SK-N-SH (cell line): ENCODE data around the gene PARD3B. TPM values are rescaled to one million over a fixed set of nuclear protein-coding genes. Genes with fewer than 3 reads are reported as not detected.

ENCODE experiments used
- CTCF ChIA-PET: fragments of 300-600, 350-600 bp; formaldehyde crosslinking; extraction: SDS; loops from one replicate; lab custom pipeline; 2021; lab: Yijun Ruan, JAX
- POLR2A ChIA-PET: fragments of 350-600 bp; sonication (Branson Sonifier 250); formaldehyde crosslinking; extraction: SDS; loops from one replicate; lab custom pipeline; 2020; ENCODE audit warnings: antibody characterized with exemption, inconsistent platforms; lab: Yijun Ruan, JAX
- DNase-seq: peaks from one replicate; pipeline ENCODE4 v3.0.0; 2012
- H2AFZ ChIP-seq: fragments of 200-600 bp; sonication (generic); 2 replicates; pipeline ENCODE4 v1.8.1; 2016; ENCODE audit warnings: antibody characterized with exemption, mild to moderate bottlenecking, low read depth
- H3F3A ChIP-seq: fragments of 200-600 bp; sonication (generic); replicated peaks from 2 replicates; pipeline ENCODE3; 2016; ENCODE audit warnings: antibody characterized with exemption, mild to moderate bottlenecking; ENCODE audit not compliant: insufficient read depth
- H3K27ac ChIP-seq, 2 experiments: fragments of 200-500 bp in 1 of 2; fragments of 200-600 bp in 1 of 2; sonication (Bioruptor generic) in 1 of 2; sonication (generic), shearing (Covaris generic) in 1 of 2; 2 replicates each; pipeline versions ENCODE4 v1.5.1 to v1.6.1; 2014 to 2016; ENCODE audit warnings: low read depth in 2 of 2, inconsistent platforms in 1 of 2, low read length in 1 of 2, mild to moderate bottlenecking in 1 of 2, mixed read lengths in 1 of 2
- H3K27me3 ChIP-seq: fragments of 200-600 bp; sonication (generic), shearing (Covaris generic); 2 replicates; pipeline ENCODE4 v1.6.1; 2016; ENCODE audit warnings: mixed run types; ENCODE audit not compliant: insufficient read depth
- H3K36me3 ChIP-seq, 2 experiments: fragments of 200-500 bp in 1 of 2; fragments of 200-600 bp in 1 of 2; sonication (Bioruptor generic) in 1 of 2; sonication (generic) in 1 of 2; replicated peaks in 1 of 2; 2 replicates each; pipeline versions ENCODE3 to v1.5.1; 2014 to 2016; ENCODE audit warnings: low read length in 1 of 2, mild to moderate bottlenecking in 1 of 2; ENCODE audit not compliant: insufficient read depth in 2 of 2, control insufficient read depth in 1 of 2
- H3K4me1 ChIP-seq, 2 experiments: fragments of 200-500 bp in 1 of 2; fragments of 200-600 bp in 1 of 2; sonication (Bioruptor generic) in 1 of 2; sonication (generic), shearing (Covaris generic) in 1 of 2; 2 replicates each; pipeline versions ENCODE4 v1.5.1 to v1.6.1; 2014 to 2016; ENCODE audit warnings: low read depth in 1 of 2, low read length in 1 of 2, mixed run types in 1 of 2; ENCODE audit not compliant: insufficient read depth in 2 of 2, control insufficient read depth in 1 of 2
- H3K4me2 ChIP-seq: fragments of 200-600 bp; sonication (generic), shearing (Covaris generic); 2 replicates; pipeline ENCODE4 v1.6.1; 2017; ENCODE audit warnings: mixed run types
- H3K4me3 ChIP-seq, 2 experiments: fragments of 200-500 bp in 1 of 2; fragments of 200-600 bp in 1 of 2; sonication (Bioruptor generic) in 1 of 2; sonication (generic), shearing (Covaris generic) in 1 of 2; 2 replicates each; pipeline versions ENCODE4 v1.5.1 to v1.8.1; 2014 to 2016; ENCODE audit warnings: low read depth in 2 of 2, inconsistent platforms in 1 of 2, low read length in 1 of 2, mild to moderate bottlenecking in 1 of 2, mixed read lengths in 1 of 2, moderate library complexity in 1 of 2
- H3K79me2 ChIP-seq: fragments of 200-600 bp; sonication (generic); 2 replicates; pipeline ENCODE4 v1.8.1; 2017; ENCODE audit warnings: mild to moderate bottlenecking; ENCODE audit not compliant: insufficient read depth
- H3K9ac ChIP-seq: fragments of 200-600 bp; sonication (generic); 2 replicates; pipeline ENCODE4 v1.6.1; 2017; ENCODE audit warnings: mixed run types
- H3K9me2 ChIP-seq: fragments of 200-600 bp; sonication (generic); 2 replicates; pipeline ENCODE4 v1.6.1; 2017; ENCODE audit warnings: mixed run types
- H3K9me3 ChIP-seq: fragments of 200-600 bp; sonication (generic); 2 replicates; pipeline ENCODE4 v1.6.1; 2017; ENCODE audit warnings: mixed run types, mild to moderate bottlenecking, moderate library complexity
- H4K20me1 ChIP-seq: fragments of 200-600 bp; sonication (generic); 2 replicates; pipeline ENCODE4 v1.6.1; 2017; ENCODE audit warnings: mild to moderate bottlenecking, mixed run types; ENCODE audit not compliant: insufficient read depth
- CHD2 ChIP-seq: fragments of 150-350 bp; IDR thresholded peaks from 2 replicates; pipeline ENCODE4 v1.6.1; 2018; ENCODE audit warnings: low read length; ENCODE audit not compliant: partially characterized antibody
- ELF1 ChIP-seq: IDR thresholded peaks from 2 replicates; pipeline ENCODE4 v1.4.0; 2012
- FOXM1 ChIP-seq: IDR thresholded peaks from 2 replicates; pipeline ENCODE4 v1.4.0; 2012; ENCODE audit warnings: low read depth, mild to moderate bottlenecking
- MXI1 ChIP-seq: IDR thresholded peaks from 2 replicates; pipeline ENCODE4 v1.6.1; 2012; ENCODE audit warnings: mild to moderate bottlenecking, low read depth, low read length, improper control_type of control experiment
- NFIC ChIP-seq: IDR thresholded peaks from 2 replicates; pipeline ENCODE4 v1.4.0; 2012; ENCODE audit warnings: borderline replicate concordance
- SIN3A ChIP-seq: IDR thresholded peaks from 2 replicates; pipeline ENCODE4 v1.6.1; 2012; ENCODE audit warnings: low read depth, mild to moderate bottlenecking, low read length, moderate library complexity, borderline replicate concordance
- SMC3 ChIP-seq: IDR thresholded peaks from 2 replicates; pipeline ENCODE4 v1.6.1; 2012; ENCODE audit warnings: low read depth, low read length, improper control_type of control experiment
- TAF1 ChIP-seq: IDR thresholded peaks from 2 replicates; pipeline ENCODE4 v1.6.1; 2012; ENCODE audit warnings: low read depth, mild to moderate bottlenecking, low read length, moderate library complexity, borderline replicate concordance
- TCF12 ChIP-seq: IDR thresholded peaks from 2 replicates; pipeline ENCODE4 v1.4.0; 2012
- TEAD4 ChIP-seq: IDR thresholded peaks from 2 replicates; pipeline ENCODE4 v1.4.0; 2012; ENCODE audit warnings: mild to moderate bottlenecking, borderline replicate concordance; ENCODE audit not compliant: insufficient read depth
- WGBS: methylation state at CpG from one replicate; pipeline ENCODE4 v1.1.6; 2017; ENCODE audit warnings: low lambda C conversion rate; 5-methylcytosine and 5-hydroxymethylcytosine counted together
- polyA plus RNA-seq, 3 experiments: library from polyadenylated mRNA; depleted of rRNA; stranded (reverse); fragments of >200 nt; gene quantifications; 2 replicates each; pipeline ENCODE4 v1.2.3, GENCODE V29; 2012
- TF ChIP-seq, protein P1 (sequence below): IDR thresholded peaks from 2 replicates; pipeline ENCODE4 v1.4.0; 2012; ENCODE audit warnings: low read depth, borderline replicate concordance
- TF ChIP-seq, protein P2 (sequence below): IDR thresholded peaks from 2 replicates; pipeline ENCODE4; 2012

PARD3B gene
- polyA plus RNA-seq, 1 of the 3 experiments (the other 2 are of a cell fraction): 0.87 TPM

DNA sequence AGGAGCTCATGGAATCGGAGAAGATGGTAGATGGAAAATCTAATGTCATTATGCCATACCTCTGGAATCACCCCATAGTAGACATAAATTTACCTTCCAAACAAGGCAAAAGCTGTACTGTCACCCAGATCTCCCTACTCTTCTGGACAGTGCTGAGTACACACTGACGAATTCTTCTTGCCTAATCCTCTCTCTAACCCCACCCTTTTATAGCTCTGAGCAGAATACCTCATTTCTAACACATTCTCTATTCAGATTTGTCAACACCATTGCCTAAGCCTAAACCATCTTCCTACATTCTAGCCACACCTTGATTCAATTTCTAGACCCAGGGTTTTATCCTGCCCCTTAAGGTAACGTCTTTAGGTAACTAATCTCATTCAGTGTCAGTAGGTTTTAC, 816.0 kb downstream of the PARD3B start:
- Histone ChIP-seq H3K27me3 (no peaks in the 10 kb centered on the region), H3K79me2 (no peaks in the 10 kb centered on the region), H3K4me1 (peaks cover 0 to 13% of the 10 kb centered on the region in 2 experiments; a peak in 1 of 4 replicates), H3K27ac (no peak overlapping the region), H3K4me3 (no peak overlapping the region), H3K9me2 (no peaks in the 10 kb centered on the region), H3K36me3 (no peaks in the 10 kb centered on the region), H3K9me3 (no peaks in the 10 kb centered on the region), H2AFZ (no peak overlapping the region), H3K4me2 (no peak overlapping the region), H3F3A (no peaks in the 10 kb centered on the region), H4K20me1 (no peaks in the 10 kb centered on the region), H3K9ac (no peak overlapping the region)
- WGBS: 80% methylated on average over 3 of the region's 3 CpGs
- POLR2A ChIA-PET: no interaction called here
- DNase-seq: no peak
- CTCF ChIA-PET: interaction anchor here (1.3 to 1.9 kb wide), 4 partner anchors 8 to 311 kb away, joined by 3 to 4 read pairs (median 3); no protein-coding TSS in a partner anchor
- no peak for TF ChIP-seq NFIC

- CTCF ChIA-PET: interaction anchor here (1.2 to 1.6 kb wide), 4 partner anchors 9 to 411 kb away, joined by 3 read pairs; no protein-coding TSS in a partner anchor
- H3F3A ChIP-seq: no peaks in the 10 kb centered on the region
- DNase-seq: no peak
- TF ChIP-seq TCF12: no peak
- TF ChIP-seq SMC3: no peak
- TF ChIP-seq, protein P1, sequence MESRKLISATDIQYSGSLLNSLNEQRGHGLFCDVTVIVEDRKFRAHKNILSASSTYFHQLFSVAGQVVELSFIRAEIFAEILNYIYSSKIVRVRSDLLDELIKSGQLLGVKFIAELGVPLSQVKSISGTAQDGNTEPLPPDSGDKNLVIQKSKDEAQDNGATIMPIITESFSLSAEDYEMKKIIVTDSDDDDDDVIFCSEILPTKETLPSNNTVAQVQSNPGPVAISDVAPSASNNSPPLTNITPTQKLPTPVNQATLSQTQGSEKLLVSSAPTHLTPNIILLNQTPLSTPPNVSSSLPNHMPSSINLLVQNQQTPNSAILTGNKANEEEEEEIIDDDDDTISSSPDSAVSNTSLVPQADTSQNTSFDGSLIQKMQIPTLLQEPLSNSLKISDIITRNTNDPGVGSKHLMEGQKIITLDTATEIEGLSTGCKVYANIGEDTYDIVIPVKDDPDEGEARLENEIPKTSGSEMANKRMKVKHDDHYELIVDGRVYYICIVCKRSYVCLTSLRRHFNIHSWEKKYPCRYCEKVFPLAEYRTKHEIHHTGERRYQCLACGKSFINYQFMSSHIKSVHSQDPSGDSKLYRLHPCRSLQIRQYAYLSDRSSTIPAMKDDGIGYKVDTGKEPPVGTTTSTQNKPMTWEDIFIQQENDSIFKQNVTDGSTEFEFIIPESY: no peak
- no peak for TF ChIP-seq FOXM1
- TF ChIP-seq, protein P2, sequence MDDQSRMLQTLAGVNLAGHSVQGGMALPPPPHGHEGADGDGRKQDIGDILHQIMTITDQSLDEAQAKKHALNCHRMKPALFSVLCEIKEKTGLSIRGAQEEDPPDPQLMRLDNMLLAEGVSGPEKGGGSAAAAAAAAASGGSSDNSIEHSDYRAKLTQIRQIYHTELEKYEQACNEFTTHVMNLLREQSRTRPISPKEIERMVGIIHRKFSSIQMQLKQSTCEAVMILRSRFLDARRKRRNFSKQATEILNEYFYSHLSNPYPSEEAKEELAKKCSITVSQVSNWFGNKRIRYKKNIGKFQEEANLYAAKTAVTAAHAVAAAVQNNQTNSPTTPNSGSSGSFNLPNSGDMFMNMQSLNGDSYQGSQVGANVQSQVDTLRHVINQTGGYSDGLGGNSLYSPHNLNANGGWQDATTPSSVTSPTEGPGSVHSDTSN: no peak
- no peak for TF ChIP-seq TEAD4
- TF ChIP-seq TAF1: no peak
- no peak for TF ChIP-seq SIN3A
- H3K9me2 ChIP-seq: no peaks in the 10 kb centered on the region
- peaks cover 3 to 13% of the 10 kb centered on the region in 2 experiments; a peak in 2 of 4 replicates for H3K4me1 ChIP-seq
- H3K4me2 ChIP-seq: no peak overlapping the region
- no peaks in the 10 kb centered on the region for H3K9me3 ChIP-seq
- POLR2A ChIA-PET: no interaction called here
- H3K27me3 ChIP-seq: no peaks in the 10 kb centered on the region
- no peak overlapping the region for H3K27ac ChIP-seq
- H4K20me1 ChIP-seq: no peaks in the 10 kb centered on the region
- no peak overlapping the region for H3K4me3 ChIP-seq
- no peak overlapping the region for H3K9ac ChIP-seq
- H2AFZ ChIP-seq: no peak overlapping the region
- no peaks in the 10 kb centered on the region for H3K79me2 ChIP-seq
- H3K36me3 ChIP-seq: no peaks in the 10 kb centered on the region
Measured at GRCh38 chr2:205361970-205362369, 816.7 kb downstream of the PARD3B start.

DNA sequence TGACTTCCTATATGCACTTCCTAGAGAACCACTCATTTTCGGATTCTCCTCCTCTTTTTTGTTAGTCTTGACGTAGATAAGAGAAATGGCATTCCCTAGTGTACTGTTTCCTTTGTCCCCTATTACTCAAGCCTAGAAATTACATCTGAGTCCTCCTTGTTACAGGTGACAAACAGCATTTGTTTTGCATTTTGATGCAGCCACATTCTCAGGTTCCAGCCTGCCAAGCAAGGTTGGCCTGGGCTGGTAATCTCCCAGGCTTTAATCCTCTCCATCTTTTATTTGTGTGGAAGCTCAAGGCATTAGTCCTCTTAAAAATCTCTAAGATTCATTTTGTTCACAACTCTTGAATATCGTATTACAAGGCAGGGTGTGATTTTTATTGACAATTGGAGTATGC, 819.0 kb downstream of the PARD3B start:
- H3K9me2 ChIP-seq: no peaks in the 10 kb centered on the region
- H3K4me1 ChIP-seq: peaks cover 0 to 3% of the 10 kb centered on the region in 2 experiments; a peak in 2 of 4 replicates
- H3K9me3 ChIP-seq: no peaks in the 10 kb centered on the region
- H3K27me3 ChIP-seq: no peaks in the 10 kb centered on the region
- DNase-seq: no peak
- H3K36me3 ChIP-seq: no peaks in the 10 kb centered on the region
- TF ChIP-seq MXI1 (no peak), ELF1 (no peak), CHD2 (no peak)
- TF ChIP-seq, protein P2: no peak
- H4K20me1 ChIP-seq: no peaks in the 10 kb centered on the region
- CTCF ChIA-PET: no interaction called here
- H3K4me3 ChIP-seq: no peak overlapping the region
- POLR2A ChIA-PET: no interaction called here
- H3K4me2 ChIP-seq: no peak overlapping the region
- no peak overlapping the region for H3K27ac ChIP-seq
- H3K79me2 ChIP-seq: no peaks in the 10 kb centered on the region
- no peak overlapping the region for H2AFZ ChIP-seq
- WGBS: 86% methylated on average over 3 of the region's 3 CpGs
- H3F3A ChIP-seq: no peaks in the 10 kb centered on the region
- H3K9ac ChIP-seq: no peak overlapping the region
